HepG2 (cell line): ENCODE data around the gene ALDH1A1. TPM values are rescaled to one million over a fixed set of nuclear protein-coding genes. Genes with fewer than 3 reads are reported as not detected.

Source experiments
- ATAC-seq: fragments of 200-7000 bp; cut with Tn5 transposase; 3 replicates; pipeline ENCODE4 v1.9.1; 2020; ENCODE audit warnings: mild to moderate bottlenecking, moderate library complexity
- BruUV-seq: library from RNA; stranded (reverse); fragments of 400-500 nt; replicated peaks from 2 replicates; lab custom pipeline; 2021; lab: Mats Ljungman, UMichigan
- CTCF ChIA-PET: fragments of 300-600 bp; formaldehyde crosslinking; extraction: SDS; loops from one replicate; lab custom pipeline; 2021; ENCODE audit warnings: low total read pairs, inconsistent platforms, low intra/inter-chr PET ratio; lab: Yijun Ruan, JAX
- POLR2A ChIA-PET: fragments of 350-600 bp; sonication (Branson Sonifier 250); formaldehyde crosslinking; loops from one replicate; lab custom pipeline; 2020; ENCODE audit warnings: antibody characterized with exemption, inconsistent platforms; lab: Yijun Ruan, JAX
- DNase-seq: peaks from one replicate; pipeline ENCODE4 v3.0.0-alpha.2; 2015; ENCODE audit warnings: low spot score
- FAIRE-seq: peaks from 3 replicates; lab custom pipeline; 2011; peaks lifted over from hg19 to GRCh38; lab: Jason Lieb, UNC
- H2AFZ ChIP-seq: one replicate; pipeline ENCODE4 v1.6.1; 2011; ENCODE audit warnings: low read length, inconsistent platforms
- H3K27ac ChIP-seq: fragments of 300-600 bp; 3 replicates; pipeline ENCODE4 v1.8.0; 2011; ENCODE audit warnings: mixed run types, mild to moderate bottlenecking, mixed read lengths, low read length, inconsistent platforms; ENCODE audit not compliant: insufficient read depth; ENCODE audit errors: extremely low read length
- H3K27me3 ChIP-seq, 2 experiments: fragments of 200-600 bp in 1 of 2; 2 replicates in 1 of 2; 3 replicates in 1 of 2; pipeline versions ENCODE4 v1.6.0 to v1.8.0; 2011; ENCODE audit warnings: low read length in 2 of 2, mild to moderate bottlenecking in 2 of 2, moderate library complexity in 2 of 2, inconsistent platforms in 1 of 2; ENCODE audit not compliant: insufficient read depth in 2 of 2, control insufficient read depth in 1 of 2
- H3K36me3 ChIP-seq, 2 experiments: fragments of 200-600 bp in 1 of 2; replicated peaks in 1 of 2; 2 replicates in 1 of 2; 3 replicates in 1 of 2; pipeline versions ENCODE4 v1.5.1 to v1.8.0; 2011; ENCODE audit warnings: low read length in 2 of 2, inconsistent platforms in 1 of 2; ENCODE audit not compliant: insufficient read depth in 2 of 2, control insufficient read depth in 1 of 2
- H3K4me1 ChIP-seq: 2 replicates; pipeline ENCODE4 v1.5.1; 2012; ENCODE audit warnings: low read length, inconsistent platforms; ENCODE audit not compliant: insufficient read depth
- H3K4me2 ChIP-seq: 2 replicates; pipeline ENCODE4 v1.6.0; 2011; ENCODE audit warnings: low read depth, low read length, inconsistent platforms
- H3K4me3 ChIP-seq, 3 experiments: fragments of 200-600 bp in 1 of 3; sonication (generic), shearing (Covaris generic) in 1 of 3; replicated peaks in 1 of 3; 2 replicates each; pipeline ENCODE4 v1.5.1; 2011 to 2016; ENCODE audit warnings: low read length in 3 of 3, inconsistent platforms in 2 of 3, low read depth in 2 of 3, mild to moderate bottlenecking in 2 of 3, control low read depth in 1 of 3, mixed read lengths in 1 of 3; ENCODE audit not compliant: insufficient read depth in 1 of 3
- H3K79me2 ChIP-seq: one replicate; pipeline ENCODE4 v1.6.1; 2011; ENCODE audit warnings: low read length, inconsistent platforms; ENCODE audit not compliant: insufficient read depth
- H3K9ac ChIP-seq: 2 replicates; pipeline ENCODE4 v1.6.0; 2011; ENCODE audit warnings: mild to moderate bottlenecking, low read depth, low read length, inconsistent platforms; ENCODE audit not compliant: insufficient read depth
- H3K9me3 ChIP-seq: 2 replicates; pipeline ENCODE4 v1.5.1; 2012; ENCODE audit warnings: mild to moderate bottlenecking, low read length
- H4K20me1 ChIP-seq: 2 replicates; pipeline ENCODE4 v1.6.0; 2011; ENCODE audit warnings: inconsistent platforms, mild to moderate bottlenecking, low read length, moderate library complexity; ENCODE audit not compliant: insufficient read depth
- ARID4A ChIP-seq: sonication (generic); formaldehyde crosslinking; IDR thresholded peaks from 2 replicates; pipeline ENCODE4 v1.5.0; 2020; ENCODE audit warnings: mild to moderate bottlenecking, missing genetic modification reagents, borderline replicate concordance
- MYNN ChIP-seq: sonication (generic); formaldehyde crosslinking; IDR thresholded peaks from 2 replicates; pipeline ENCODE4 v1.4.0; 2020; ENCODE audit warnings: mild to moderate bottlenecking, low read depth, missing genetic modification reagents
- NCOR1 ChIP-seq: fragments of 200-600 bp; sonication (generic); IDR thresholded peaks from 2 replicates; pipeline ENCODE4 v1.7.0; 2017; ENCODE audit warnings: antibody characterized with exemption, low read length, borderline replicate concordance
- NFE2L1 ChIP-seq: sonication (generic); formaldehyde crosslinking; IDR thresholded peaks from 2 replicates; pipeline ENCODE4 v1.4.0; 2020; ENCODE audit warnings: missing genetic modification reagents, mild to moderate bottlenecking, borderline replicate concordance
- POLR2AphosphoS2 ChIP-seq: IDR thresholded peaks from 2 replicates; pipeline ENCODE4 v1.6.1; 2011; ENCODE audit warnings: low read depth, low read length, improper control_type of control experiment
- ZFP36L2 ChIP-seq: sonication (generic); formaldehyde crosslinking; IDR thresholded peaks from 2 replicates; pipeline ENCODE4 v1.4.0; 2020; ENCODE audit warnings: missing genetic modification reagents
- ZFP62 ChIP-seq: sonication (generic); formaldehyde crosslinking; IDR thresholded peaks from 2 replicates; pipeline ENCODE4 v1.4.0; 2020; ENCODE audit warnings: missing genetic modification reagents
- ZNF549 ChIP-seq: sonication (generic); formaldehyde crosslinking; IDR thresholded peaks from 2 replicates; pipeline ENCODE4 v1.5.0; 2020; ENCODE audit warnings: missing genetic modification reagents
- ZNF616 ChIP-seq: sonication (generic); formaldehyde crosslinking; IDR thresholded peaks from 2 replicates; pipeline ENCODE4 v1.5.0; 2020; ENCODE audit warnings: low read depth, mild to moderate bottlenecking, missing genetic modification reagents
- WGBS: methylation state at CpG from one replicate; pipeline ENCODE4 v1.1.6; 2017; ENCODE audit warnings: low lambda C conversion rate; 5-methylcytosine and 5-hydroxymethylcytosine counted together
- in situ Hi-C: cut with HindIII; loops from 2 replicates; pipeline ENCODE4 v1.10.0; 2017; ENCODE audit warnings: low pct_unique_long_range_greater_than_20kb; ENCODE audit not compliant: extremely low pct_ligation_motif_present
- intact Hi-C: fragments of 100-400 bp; cut with micrococcal nuclease; formaldehyde crosslinking; loops from one replicate; pipeline ENCODE4 v1.10.0; 2022; ENCODE audit not compliant: unreplicated experiment
- polyA plus RNA-seq, 8 experiments: library from polyadenylated mRNA; depleted of rRNA in 3 of 8; stranded (reverse) in 7 of 8; unstranded in 1 of 8; fragments of >200 nt; fragmentation: Illumina TruSeq in 4 of 8; extraction: Trizol in 4 of 8; gene quantifications; 2 replicates each; pipeline versions ENCODE4 v1.2.1 to v1.2.3, GENCODE V29; 2011 to 2016; ENCODE audit warnings: low read depth in 4 of 8, missing spikeins in 1 of 8, mixed read lengths in 1 of 8; ENCODE audit not compliant: insufficient read depth in 1 of 8
- total RNA-seq, 5 experiments: library from RNA; depleted of rRNA; stranded (reverse); fragments of >200 nt; fragmentation: Illumina TruSeq; extraction: Trizol; gene quantifications; 2 replicates each; pipeline ENCODE4 v1.2.3, GENCODE V29; 2016; ENCODE audit warnings: low read depth in 1 of 5
- TF ChIP-seq, protein P1 (sequence below): sonication (generic); formaldehyde crosslinking; IDR thresholded peaks from 2 replicates; pipeline ENCODE4 v1.4.0; 2020; ENCODE audit warnings: missing genetic modification reagents
- TF ChIP-seq, protein P2 (sequence below): sonication (generic); formaldehyde crosslinking; IDR thresholded peaks from 2 replicates; pipeline ENCODE4 v1.5.0; 2020; ENCODE audit warnings: mild to moderate bottlenecking, missing genetic modification reagents, moderate library complexity

ALDH1A1 gene
- total and polyA plus RNA-seq, 2 of the 13 experiments (the other 11 are each of a cell fraction or from before 2014, with no cell fraction given): 88.2 to 439 TPM

DNA sequence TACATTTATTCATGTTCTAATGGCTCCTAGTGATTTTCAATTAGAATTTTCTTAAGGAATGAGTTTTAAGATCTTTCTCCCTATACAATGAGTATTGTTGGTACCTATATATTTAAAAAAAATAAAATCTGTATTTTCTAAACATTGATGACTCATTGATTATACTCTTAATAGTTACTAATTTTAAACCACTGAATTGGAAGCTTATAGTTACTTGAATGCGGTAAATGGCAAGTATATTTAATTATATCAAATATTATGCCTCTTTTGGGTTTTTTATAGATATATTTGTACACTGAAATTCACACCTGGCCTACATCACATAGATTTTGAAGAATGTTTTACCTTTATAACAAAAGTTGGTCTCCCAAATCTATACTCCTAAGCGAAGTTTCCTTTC lies 38.9 kb upstream of the ALDH1A1 start:
- H4K20me1 ChIP-seq: no peaks in the 10 kb centered on the region
- DNase-seq: no peak
- no peak overlapping the region for H3K4me2 ChIP-seq
- POLR2A ChIA-PET: no interaction called here
- no peak for ATAC-seq
- TF ChIP-seq POLR2AphosphoS2 (no peak), NCOR1 (no peak), ZFP36L2 (CRISPR knock-in tag) (no peak), MYNN (CRISPR knock-in tag) (no peak), NFE2L1 (CRISPR knock-in tag) (no peak), ZNF616 (no peak), ZFP62 (CRISPR knock-in tag) (no peak), ARID4A (CRISPR knock-in tag) (no peak), ZNF549 (no peak)
- TF ChIP-seq, protein P1, sequence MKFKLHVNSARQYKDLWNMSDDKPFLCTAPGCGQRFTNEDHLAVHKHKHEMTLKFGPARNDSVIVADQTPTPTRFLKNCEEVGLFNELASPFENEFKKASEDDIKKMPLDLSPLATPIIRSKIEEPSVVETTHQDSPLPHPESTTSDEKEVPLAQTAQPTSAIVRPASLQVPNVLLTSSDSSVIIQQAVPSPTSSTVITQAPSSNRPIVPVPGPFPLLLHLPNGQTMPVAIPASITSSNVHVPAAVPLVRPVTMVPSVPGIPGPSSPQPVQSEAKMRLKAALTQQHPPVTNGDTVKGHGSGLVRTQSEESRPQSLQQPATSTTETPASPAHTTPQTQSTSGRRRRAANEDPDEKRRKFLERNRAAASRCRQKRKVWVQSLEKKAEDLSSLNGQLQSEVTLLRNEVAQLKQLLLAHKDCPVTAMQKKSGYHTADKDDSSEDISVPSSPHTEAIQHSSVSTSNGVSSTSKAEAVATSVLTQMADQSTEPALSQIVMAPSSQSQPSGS: no peak
- TF ChIP-seq, protein P2, sequence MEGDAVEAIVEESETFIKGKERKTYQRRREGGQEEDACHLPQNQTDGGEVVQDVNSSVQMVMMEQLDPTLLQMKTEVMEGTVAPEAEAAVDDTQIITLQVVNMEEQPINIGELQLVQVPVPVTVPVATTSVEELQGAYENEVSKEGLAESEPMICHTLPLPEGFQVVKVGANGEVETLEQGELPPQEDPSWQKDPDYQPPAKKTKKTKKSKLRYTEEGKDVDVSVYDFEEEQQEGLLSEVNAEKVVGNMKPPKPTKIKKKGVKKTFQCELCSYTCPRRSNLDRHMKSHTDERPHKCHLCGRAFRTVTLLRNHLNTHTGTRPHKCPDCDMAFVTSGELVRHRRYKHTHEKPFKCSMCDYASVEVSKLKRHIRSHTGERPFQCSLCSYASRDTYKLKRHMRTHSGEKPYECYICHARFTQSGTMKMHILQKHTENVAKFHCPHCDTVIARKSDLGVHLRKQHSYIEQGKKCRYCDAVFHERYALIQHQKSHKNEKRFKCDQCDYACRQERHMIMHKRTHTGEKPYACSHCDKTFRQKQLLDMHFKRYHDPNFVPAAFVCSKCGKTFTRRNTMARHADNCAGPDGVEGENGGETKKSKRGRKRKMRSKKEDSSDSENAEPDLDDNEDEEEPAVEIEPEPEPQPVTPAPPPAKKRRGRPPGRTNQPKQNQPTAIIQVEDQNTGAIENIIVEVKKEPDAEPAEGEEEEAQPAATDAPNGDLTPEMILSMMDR (CRISPR knock-in tag): no peak
- 97% methylated on average over 2 of the region's 2 CpGs for WGBS
- no peak overlapping the region for H3K9ac ChIP-seq
- H2AFZ ChIP-seq: no peak overlapping the region
- peaks cover 25% of the 10 kb centered on the region for H3K4me1 ChIP-seq
- no peaks in the 10 kb centered on the region for H3K36me3 ChIP-seq
- H3K79me2 ChIP-seq: no peaks in the 10 kb centered on the region
- BruUV-seq: no TSS peak
- no peak overlapping the region for H3K4me3 ChIP-seq
- H3K27me3 ChIP-seq: no peaks in the 10 kb centered on the region
- no peaks in the 10 kb centered on the region for H3K9me3 ChIP-seq
- FAIRE-seq: no peak
- CTCF ChIA-PET: no interaction called here
- in situ Hi-C loops (no loop called here), intact Hi-C loops (no loop called here)
- H3K27ac ChIP-seq: no peak overlapping the region
